GM18909 (cell line): Measurements from ENCODE around the gene PTTG1IP2.
"Not testable (repeated sequence)": the region's sequence is repeated elsewhere in the genome, so short reads cannot be mapped to it uniquely, and the experiment has no call there.

Experiments
- ATAC-seq: cut with Tn5 transposase; IDR thresholded peaks from one replicate; pipeline ENCODE4 v1.9.1; 2021; ENCODE audit warnings: mild to moderate bottlenecking; ENCODE audit not compliant: unreplicated experiment, poor library complexity

PTTG1IP2 gene

DNA sequence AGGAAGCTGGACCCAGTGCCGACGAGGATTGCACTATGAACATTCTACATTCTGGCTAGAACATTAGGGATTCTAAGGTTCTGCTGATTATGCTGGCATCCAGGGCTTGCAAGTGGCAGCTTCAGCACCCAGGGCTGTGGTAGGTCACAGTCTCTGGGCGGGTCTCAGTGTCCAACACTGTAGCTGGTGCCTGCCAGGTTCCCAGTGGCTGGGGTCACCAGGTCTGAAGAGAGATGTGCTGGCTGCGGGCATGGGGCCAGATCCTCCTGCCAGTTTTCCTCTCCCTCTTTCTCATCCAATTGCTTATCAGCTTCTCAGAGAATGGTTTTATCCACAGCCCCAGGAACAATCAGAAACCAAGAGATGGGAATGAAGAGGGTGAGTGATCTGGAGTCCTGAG lies at the start of gene PTTG1IP2:
Gene PTTG1IP2, plus strand, starts transcription at position 86 of the 400 bp plus-strand sequence. Its CDS starts 148 bp downstream, at position 234.
- no peak for ATAC-seq

DNA sequence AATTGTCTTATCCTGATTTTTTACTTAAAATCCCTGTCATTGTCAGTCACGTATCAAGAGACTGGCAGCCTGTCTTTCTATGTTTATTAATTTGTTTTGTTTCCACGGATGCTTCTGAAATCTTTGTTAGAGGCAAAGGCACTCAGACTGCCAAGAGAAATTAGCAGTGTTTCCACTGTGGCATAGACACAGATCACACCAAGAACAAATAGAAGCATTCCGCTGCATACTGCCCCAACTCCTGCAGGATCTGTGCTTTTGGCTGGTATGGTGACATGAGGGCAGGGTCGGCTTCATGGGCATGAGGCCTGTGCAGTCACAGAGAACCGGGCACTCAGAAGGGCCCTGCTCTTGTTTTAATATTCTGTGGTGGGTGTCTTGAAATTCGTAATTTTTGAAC lies 47.8 kb upstream of the PTTG1IP2 start:
- no peak for ATAC-seq

DNA sequence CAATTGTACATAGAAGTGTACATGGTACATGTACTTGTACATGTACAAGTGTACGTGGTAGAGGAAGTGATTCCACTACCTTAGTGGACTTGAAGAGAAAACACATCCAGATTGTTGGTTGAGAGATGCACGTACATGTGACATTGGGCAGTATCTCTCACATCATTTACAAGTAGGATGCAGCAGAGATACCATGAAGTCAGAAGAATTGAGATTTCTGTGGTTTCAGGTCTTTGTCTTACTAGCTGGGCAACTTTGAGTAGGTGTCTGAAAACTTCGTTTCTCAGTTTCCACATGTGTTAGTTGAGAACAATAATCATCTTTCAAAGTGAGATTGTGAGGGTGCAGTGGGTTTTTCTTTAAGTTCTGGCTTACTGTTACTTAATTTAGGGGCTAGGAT lies 44.7 kb upstream of the PTTG1IP2 start:
- ATAC-seq = peak; percentile 93

DNA sequence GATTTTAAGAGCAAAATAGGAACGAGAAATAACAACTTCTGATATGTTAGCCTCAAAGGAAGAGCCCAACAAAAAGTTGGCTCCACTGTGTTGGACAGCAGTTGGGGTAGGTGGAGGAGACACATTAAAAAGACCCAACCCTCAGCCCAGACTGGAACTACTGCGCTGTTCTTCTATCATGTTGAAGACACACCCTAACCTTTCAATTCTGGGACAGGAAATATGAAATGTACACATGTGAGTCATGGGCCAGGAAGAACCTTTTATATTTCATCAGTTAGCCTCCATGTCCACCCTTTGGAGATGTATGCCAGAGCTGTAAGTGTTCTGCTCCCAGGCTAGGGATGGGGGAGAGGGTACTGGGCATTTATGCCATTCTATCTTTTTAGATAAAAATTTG lies 44.1 kb upstream of the PTTG1IP2 start:
- no peak for ATAC-seq

DNA sequence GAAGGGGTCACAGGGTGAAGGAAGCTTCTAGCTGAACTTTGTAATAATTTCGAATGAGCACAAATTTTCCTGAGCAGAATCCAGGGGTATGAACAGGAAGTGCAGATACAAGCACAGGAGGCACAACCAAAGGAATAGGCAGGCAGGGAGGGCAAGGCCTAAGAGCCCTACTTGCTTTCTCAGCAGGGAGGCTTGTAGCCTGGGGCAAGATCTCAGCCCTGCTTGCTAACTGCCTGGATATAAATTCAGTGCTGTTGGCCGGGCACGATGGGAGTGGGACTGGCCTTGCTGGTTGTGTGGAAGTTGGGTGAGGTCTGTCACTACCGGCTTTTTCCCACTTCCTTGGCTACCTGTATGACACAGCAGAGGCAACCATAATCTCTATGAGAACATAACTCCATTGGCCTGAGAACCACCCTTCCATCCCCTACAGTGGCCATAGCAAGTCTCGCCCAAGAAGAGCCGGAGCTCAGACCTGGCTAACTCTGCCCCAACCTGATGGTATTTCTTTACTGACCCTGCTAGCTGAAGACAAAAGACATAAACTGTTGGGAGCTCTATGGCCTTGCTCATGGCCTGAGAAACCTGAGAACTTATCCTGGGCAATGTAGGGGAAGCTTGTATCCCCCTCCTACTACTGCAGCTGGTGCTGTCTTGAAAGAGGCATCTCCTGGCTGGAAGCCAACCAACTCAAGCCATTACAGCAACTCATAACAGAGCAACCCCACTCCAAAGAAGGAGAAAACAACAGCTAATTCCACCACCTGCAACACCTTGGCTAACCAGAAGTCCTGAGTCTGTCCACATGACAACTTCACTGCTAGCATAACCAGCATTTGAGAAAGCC lies 38.6 kb upstream of the PTTG1IP2 start:
- no peak for ATAC-seq

DNA sequence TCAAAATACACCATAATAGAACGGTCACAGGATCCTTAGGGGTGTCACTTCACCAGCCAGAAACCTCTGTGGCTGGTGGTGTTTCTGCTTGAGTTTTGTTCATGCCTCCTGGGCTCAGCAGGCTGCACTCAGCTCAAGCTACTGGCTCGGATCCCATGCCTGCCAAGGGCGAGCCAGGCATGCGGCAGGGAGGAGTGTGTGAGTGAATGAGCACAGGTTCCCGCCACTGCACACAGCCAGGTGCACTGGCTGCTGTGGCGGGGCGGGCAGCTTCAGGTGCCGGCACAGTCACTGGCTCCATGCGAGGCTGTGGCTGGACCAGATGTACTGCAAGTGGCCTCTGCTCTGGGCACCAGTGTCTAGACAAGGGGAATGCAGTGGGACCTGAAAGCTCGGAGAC lies 36.7 kb upstream of the PTTG1IP2 start:
- no peak for ATAC-seq

DNA sequence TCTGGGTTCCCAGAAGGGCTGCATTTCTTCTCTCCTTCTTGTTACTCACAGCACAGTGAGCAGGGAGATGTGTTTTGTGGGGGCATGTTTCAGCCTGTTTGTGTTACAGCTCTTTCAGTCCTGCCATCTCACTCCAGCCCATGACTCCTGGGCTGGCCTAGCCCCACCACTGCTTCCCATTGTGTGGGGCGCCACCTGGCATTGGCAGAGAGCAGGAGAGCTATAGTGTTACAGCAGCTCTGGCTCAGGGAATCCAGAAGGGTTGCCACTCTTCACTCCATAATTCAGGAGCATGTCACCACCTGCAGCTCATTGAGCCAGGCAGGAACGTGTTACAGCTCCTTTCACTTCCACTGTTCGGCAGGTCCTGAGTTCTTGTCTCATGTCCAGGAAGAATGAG lies 36.2 kb upstream of the PTTG1IP2 start:
- no peak for ATAC-seq

DNA sequence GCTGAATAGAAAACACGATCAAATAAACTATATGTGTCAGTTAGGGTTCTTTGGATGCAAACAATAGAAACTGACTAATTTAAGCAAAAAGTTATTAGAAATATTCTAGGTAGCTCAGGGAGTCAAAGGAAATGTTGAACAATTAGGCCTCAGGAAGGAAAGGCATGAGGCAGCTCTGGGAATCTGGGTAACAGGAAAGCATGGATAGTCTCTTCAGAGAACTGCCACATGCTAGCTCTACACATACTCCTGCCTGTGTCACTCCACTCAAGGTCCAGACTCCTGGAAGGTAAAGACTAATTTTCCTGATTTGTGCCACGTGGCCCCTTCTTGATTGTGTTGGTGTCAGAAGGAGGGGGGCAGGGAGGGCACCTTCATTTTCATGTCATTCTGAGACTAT lies 23.8 kb upstream of the PTTG1IP2 start:
- ATAC-seq = no peak

DNA sequence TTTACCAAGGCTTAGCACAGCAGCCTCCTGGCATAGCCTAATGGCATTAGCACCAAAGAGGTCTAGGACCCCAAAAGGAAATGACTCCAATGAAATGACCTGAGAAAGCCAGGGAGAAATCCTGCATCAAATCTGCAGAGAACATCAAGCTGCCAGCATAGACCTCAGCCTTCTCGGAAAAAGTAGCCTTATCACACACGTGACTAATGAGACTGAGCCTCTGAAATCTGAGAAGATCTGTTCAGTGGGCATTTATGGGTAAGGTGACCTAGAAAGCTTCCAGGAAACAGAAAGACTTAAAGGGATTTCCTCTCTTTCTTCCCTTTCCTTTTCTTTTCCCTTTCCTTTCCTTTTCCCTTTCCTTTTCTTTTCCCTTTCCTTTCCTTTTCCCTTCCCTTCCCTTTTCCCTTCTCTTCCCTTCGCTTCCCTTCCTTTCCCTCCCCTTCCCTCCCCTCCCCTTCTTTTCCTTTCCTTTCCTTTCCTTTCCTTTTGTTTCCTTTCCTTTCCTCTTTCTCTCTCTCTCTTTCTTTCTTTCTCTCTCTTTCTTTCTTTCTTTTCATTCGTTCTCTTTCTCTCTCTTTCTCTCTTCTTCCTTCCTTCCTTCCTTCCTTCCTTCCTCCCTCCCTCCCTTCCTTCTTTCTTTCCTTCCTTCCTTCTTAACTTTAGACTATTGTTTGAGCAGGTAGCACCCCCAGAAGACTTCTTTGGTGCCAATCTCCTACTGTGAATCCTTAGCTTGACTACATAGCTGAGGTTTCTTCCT lies 23.1 kb upstream of the PTTG1IP2 start:
- ATAC-seq = no peak

DNA sequence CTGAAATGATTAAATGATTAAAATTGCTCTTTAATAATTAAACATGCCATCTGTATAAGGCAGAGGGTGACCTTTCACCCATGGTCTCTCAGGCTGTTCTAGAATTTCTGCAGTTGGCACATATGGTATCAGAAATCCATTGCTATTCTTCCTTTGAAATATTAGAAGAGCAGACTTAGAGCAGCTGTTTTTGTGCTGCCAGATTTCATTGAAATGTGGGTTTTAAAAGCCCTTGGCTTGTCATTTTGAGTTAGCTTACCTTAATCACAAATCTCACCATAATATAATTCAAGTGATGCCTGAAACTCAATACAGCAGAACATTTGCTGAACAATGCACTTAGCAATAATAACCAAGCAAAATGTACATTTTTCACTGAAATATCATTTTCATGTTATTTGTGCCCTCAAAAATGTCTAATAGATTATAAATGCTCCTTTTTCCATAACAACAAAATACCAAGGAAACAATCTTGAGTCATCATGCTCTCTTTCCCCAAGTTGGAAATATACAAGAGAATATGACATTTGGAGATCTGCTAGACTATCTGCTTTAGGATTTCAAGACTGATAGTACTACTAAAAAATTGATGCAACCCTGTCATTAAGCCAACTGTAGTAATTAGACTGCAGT lies 16.1 kb upstream of the PTTG1IP2 start:
- ATAC-seq = no peak

DNA sequence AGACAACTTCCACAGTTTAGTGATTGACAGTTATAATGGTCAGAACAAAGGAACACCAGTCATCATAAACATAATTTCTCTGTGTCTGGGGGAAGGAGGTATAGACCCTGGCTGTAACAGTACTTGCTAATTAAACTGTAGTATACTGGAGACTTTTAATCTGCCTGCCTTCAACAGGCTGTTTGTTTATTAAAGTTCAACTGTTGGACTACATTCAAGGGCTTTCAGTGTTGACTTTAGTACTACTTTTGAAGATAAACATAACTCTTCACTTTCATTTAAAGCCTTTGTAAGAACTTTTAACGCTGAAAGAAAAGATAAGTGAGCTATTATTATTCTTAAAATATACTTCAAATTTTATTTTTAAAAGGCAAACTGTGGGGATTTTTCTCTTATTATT lies 15.5 kb upstream of the PTTG1IP2 start:
- no peak for ATAC-seq

DNA sequence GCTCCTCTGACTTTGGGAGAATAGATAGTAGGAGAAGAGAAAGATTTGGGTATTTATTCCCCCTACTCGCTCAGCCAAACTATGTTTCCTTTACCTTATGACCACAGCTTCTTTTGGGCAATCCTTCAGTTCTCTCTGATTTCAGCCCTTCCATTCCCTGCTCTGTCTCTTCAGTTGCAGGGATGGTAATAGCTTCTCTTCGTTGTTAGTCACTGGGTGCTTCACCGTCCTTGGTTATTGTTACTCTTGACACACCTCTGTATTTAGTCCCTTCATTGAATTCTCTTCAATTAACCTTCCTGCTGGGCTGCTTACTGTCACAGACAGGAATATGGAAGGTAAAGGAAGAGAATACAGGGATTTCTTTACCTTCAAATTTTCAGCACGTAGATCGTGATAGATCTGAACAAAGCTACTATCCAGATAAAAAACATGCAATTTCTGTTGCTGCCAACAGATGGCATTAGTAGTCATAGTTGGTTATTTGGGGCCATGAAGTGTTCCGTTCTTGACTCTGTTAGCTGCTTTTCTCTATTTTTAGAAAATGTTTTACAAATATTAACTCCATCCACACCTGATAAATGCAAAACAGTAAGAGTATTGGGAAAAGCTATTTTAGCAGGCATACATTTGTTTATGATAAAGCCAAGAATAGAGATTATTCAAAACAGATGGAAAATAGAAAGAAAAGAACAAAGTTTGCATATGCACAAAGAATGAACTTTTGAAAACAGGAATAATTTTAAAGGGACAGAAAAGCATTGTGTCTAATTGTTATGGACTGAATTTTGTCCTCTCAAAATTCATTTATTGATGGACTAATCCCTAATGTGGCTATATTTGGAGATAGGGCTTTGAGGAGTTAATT lies 14.0 kb upstream of the PTTG1IP2 start:
- peak; percentile 92 for ATAC-seq

DNA sequence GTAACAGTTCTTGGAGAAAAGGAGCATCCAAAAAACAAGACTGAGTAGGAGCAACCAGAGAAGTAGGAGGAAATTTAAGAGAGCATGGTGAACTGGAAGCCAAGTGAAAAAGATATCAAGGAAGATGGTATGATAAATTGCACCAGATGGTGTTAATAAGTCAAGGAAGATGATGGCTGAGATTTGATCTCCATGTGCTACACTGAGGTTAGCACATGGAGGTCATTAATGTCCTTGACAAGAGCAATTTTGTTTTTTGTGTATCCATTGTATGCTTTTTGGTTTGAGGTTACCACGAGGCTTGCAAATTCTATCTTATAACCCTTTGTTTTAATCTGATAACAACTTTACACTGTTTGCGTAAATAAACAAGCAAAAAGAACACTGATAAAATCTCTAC lies 11.3 kb upstream of the PTTG1IP2 start:
- no peak for ATAC-seq

DNA sequence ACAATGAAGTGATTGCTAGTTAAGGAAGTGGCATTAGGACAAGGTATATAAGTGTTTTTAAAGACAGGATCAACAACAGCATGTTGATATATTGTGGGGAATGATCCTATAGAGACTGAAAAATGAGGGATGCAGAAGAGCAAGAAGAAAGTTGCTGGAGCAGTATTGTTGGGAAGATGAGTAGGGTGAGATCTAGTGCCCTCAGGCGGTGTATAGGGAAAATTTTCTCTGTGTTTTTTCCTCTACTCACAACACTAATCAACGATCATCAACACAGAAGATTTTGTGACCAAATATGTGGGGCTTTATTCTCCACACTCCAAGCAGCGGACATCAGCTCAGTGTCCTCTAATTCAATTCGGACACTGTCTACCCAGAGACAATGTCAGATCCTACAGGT lies 9.6 kb upstream of the PTTG1IP2 start:
- no peak for ATAC-seq

DNA sequence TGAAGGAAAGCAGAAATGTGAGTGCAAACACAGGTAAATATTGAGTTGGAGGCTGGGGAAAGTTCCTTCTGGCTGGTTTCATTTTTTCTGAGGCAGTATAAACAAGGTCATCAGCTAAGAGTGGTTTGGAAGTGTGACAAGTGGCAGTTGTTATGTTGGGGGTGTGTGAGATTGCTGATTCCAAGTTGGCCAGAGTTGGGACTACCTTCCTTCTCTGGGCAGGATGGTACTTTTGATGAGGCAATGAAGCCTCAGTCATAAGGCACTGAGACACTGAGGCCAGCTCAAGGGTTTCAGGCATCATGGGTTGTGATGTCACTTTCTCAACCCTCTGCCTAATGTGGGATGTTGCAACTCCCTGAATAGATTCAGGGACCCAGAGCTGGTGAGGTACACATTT lies 8.2 kb upstream of the PTTG1IP2 start:
- no peak for ATAC-seq

DNA sequence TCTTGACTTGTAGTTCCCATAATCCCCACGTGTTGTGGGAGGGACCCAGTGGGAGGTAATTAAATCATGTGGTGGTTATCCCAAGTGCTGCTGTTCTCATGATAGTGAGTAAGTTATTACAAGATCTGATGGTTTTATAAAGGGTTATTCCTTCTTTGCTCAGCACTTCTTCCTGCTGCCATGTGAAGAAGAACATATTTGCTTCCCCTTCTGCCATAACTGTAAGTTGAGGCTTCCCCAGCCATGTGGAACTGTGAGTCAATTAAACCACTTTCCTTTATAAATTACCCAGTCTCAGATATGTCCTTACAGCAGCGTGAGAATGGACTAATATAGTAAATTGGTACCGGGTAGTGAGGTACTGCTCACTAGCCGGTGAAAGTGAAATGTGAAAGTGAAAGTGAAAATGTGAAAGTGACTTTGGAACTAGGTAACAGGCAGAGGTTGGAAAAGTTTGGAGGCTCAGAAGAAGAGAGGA lies 6.2 kb upstream of the PTTG1IP2 start:
- not testable (repeated sequence) for ATAC-seq

DNA sequence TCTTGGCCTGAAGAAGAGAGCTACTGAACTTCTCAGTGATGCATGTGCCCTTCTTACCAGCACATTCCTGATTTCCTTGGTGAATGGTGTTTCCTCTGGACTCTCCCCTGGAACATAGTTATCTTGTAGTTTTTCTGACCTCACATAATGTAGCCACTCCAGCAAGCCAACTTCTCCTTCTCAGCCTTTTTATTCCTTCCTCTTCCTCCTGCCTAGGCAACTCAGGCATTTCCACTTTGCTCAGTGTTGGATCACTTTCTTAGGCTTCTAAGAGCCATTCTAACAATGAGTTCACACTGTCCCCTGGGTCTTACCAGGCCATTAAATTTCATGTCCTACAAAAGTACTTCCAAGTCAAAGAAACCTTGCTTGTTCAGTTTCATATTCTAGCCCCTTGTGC lies 3.6 kb upstream of the PTTG1IP2 start:
- ATAC-seq = no peak

DNA sequence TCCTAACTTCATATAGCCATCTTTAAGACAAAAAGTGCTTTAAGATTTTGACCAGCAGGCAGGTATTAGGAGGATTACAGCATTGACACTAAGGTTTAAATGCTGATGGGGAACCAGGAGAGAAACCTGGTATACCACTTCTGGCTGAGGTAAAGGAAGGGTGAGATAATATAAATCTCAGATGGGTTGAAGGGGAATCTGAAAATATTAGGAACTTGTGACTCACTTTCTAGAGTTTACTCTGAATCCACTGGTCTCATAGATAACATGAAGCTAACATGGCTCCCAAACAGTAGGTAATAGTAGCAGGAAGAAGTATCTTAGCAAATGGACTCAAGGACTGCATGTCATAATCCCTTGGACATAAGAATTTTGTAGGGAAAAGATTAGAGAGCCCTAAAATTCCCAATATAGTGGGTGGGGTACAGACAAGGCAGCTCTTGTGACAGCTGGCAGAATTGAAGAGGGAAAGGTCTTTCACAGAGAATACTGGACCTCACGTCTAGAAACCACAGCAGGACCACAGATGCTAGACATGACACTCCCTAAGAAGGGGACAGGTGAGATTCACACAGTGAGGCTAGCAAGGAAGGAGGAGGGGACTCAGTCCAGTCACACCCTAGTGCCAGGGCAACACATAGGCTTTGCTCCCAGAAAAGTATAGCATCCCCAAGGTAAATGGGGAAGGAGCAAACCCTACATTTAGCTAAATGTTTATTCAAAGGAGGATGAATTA lies 3.5 kb downstream of the PTTG1IP2 start:
- no peak for ATAC-seq

DNA sequence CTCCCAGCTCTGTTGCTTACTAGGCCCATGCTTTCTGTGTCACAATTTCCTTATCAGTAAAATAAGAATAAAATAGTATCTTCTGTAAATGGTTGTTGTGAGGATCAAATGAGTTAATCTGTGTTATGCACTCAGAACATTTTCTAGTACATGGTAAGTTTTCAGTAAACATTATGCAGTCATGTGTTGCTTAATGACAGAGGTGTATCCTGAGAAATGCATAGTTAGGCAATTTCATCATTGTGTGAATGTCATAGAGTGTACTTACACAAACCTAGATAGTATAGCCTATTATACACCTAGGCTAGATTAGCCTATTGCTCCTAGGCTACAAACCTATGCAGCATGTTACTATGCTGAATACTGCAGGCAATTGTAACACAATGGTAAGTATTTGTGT lies 4.4 kb downstream of the PTTG1IP2 start:
- no peak for ATAC-seq
